Thoracic aorta (tissue), 2 donors: ENCODE data around the gene USP37. TPM values are rescaled to one million over a fixed set of nuclear protein-coding genes. Genes with fewer than 3 reads are reported as not detected.

Experiments used
- ATAC-seq: fragments of 150-250 bp; one replicate; pipeline ENCODE4 v1.8.0; 2017; ENCODE audit warnings: low read depth; ENCODE audit not compliant: insufficient number of reproducible peaks, low FRiP score
- DNase-seq: peaks from one replicate; pipeline ENCODE4 v3.0.0-alpha.2; 2020; ENCODE audit warnings: low spot score
- H3K27ac ChIP-seq, 2 donors: fragments of 200-600 bp; sonication (generic); 1 replicate in 1 of 2; 2 replicates in 1 of 2; pipeline ENCODE4 v1.5.1; 2016; ENCODE audit warnings: mild to moderate bottlenecking in 2 of 2, moderate library complexity in 2 of 2
- H3K27me3 ChIP-seq: fragments of 200-600 bp; sonication (generic); replicated peaks from 2 replicates; pipeline ENCODE4 v1.6.0; 2016; ENCODE audit warnings: mild to moderate bottlenecking; ENCODE audit not compliant: insufficient read depth
- H3K36me3 ChIP-seq: fragments of 200-600 bp; sonication (generic); one replicate; pipeline ENCODE4 v1.5.1; 2016
- H3K4me1 ChIP-seq, 2 donors: fragments of 200-600 bp; sonication (generic); 1 replicate in 1 of 2; 2 replicates in 1 of 2; pipeline versions ENCODE4 v1.5.1 to v1.6.0; 2016; ENCODE audit warnings: low read depth in 2 of 2, mild to moderate bottlenecking in 1 of 2; ENCODE audit not compliant: control insufficient read depth in 1 of 2
- H3K4me3 ChIP-seq: fragments of 200-600 bp; sonication (generic); 2 replicates; pipeline ENCODE4 v1.5.1; 2016; ENCODE audit warnings: mild to moderate bottlenecking
- H3K9me3 ChIP-seq: fragments of 200-600 bp; sonication (generic); 2 replicates; pipeline ENCODE4 v1.5.1; 2016
- total RNA-seq, 2 donors: library from RNA; depleted of rRNA; stranded (reverse); fragments of >200 nt; gene quantifications; one replicate each; pipeline versions ENCODE4 v1.1.0 to v1.2.3, GENCODE V29; 2016
- TF ChIP-seq, protein P1 (sequence below): fragments of 200-600 bp; sonication (generic); IDR thresholded peaks from one replicate; pipeline ENCODE4 v1.5.1; 2019; ENCODE audit warnings: antibody characterized with exemption

The USP37 gene
- total RNA-seq, 2 donors from 2014 or later: 10.2 to 18.6 TPM

DNA sequence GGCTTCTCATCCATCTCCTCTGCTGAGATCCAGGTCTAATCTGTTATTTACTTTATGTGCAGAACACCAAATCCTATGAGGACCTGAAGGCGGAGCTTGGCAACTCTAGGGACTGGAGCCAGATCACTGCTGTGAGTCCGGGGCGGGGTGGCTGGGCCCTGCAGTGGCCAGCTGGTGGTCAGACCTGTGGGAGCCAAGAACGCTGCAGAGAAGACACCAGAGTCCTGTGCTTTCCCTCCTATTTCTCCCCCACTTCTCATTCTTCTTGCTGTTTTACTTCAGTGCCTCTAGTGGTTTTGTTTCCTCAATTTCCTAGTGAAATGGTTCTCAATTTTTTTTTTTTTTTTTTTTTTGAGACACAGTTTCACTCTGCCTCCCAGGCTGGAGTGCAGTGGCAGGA, 129.6 kb downstream of the USP37 start:
- no peak for ATAC-seq
- H3K4me3 ChIP-seq: no peak overlapping the region
- H3K36me3 ChIP-seq: no peaks in the 10 kb centered on the region
- H3K27ac ChIP-seq: no peak overlapping the region
- no peak for DNase-seq
- TF ChIP-seq, protein P1, sequence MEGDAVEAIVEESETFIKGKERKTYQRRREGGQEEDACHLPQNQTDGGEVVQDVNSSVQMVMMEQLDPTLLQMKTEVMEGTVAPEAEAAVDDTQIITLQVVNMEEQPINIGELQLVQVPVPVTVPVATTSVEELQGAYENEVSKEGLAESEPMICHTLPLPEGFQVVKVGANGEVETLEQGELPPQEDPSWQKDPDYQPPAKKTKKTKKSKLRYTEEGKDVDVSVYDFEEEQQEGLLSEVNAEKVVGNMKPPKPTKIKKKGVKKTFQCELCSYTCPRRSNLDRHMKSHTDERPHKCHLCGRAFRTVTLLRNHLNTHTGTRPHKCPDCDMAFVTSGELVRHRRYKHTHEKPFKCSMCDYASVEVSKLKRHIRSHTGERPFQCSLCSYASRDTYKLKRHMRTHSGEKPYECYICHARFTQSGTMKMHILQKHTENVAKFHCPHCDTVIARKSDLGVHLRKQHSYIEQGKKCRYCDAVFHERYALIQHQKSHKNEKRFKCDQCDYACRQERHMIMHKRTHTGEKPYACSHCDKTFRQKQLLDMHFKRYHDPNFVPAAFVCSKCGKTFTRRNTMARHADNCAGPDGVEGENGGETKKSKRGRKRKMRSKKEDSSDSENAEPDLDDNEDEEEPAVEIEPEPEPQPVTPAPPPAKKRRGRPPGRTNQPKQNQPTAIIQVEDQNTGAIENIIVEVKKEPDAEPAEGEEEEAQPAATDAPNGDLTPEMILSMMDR: no peak
- H3K4me1 ChIP-seq: no peaks in the 10 kb centered on the region
- H3K27me3 ChIP-seq: no peaks in the 10 kb centered on the region
- no peaks in the 10 kb centered on the region for H3K9me3 ChIP-seq

DNA sequence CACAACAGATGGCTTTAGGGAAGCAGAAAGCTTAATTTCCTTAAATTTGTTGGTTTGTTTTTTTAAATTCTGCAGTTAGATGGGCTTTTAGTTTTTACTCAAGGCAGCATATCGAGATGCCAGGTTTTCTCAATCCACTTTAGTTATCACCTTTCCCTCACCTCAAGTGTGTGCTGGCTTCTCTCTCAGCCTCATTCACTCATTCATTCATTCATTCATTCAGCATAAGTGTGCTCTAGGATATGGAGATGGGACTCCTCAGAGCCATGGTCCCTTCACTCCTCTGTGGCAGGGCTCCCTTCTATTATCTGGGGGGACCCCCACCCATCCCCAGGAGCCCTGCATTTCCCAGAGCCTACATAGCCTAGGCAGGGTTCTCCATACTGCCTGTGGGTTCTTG, 130.2 kb downstream of the USP37 start:
- no peaks in the 10 kb centered on the region for H3K9me3 ChIP-seq
- no peaks in the 10 kb centered on the region for H3K27me3 ChIP-seq
- no peaks in the 10 kb centered on the region for H3K4me1 ChIP-seq
- no peak for ATAC-seq
- no peaks in the 10 kb centered on the region for H3K36me3 ChIP-seq
- H3K27ac ChIP-seq: no peak overlapping the region
- DNase-seq: no peak
- no peak overlapping the region for H3K4me3 ChIP-seq
- TF ChIP-seq, protein P1: no peak

DNA sequence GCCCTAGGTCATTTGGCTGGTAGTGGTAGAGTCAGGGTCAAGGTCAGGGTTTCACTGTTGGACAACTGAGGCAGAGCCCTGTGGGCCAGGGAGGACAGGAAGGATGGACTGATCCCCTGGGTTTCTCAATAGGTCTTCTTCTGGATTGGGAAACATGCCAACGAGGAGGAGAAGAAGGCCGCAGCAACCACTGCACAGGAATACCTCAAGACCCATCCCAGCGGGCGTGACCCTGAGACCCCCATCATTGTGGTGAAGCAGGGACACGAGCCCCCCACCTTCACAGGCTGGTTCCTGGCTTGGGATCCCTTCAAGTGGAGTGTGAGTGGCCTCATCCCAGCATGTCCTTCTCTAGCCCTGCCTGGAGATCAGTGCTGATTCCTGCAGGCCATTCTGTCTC, 131.2 kb downstream of the USP37 start:
- H3K9me3 ChIP-seq: no peaks in the 10 kb centered on the region
- H3K4me1 ChIP-seq: no peaks in the 10 kb centered on the region
- DNase-seq (no peak), ATAC-seq (no peak)
- no peaks in the 10 kb centered on the region for H3K36me3 ChIP-seq
- TF ChIP-seq, protein P1: no peak
- no peaks in the 10 kb centered on the region for H3K27me3 ChIP-seq
- no peak overlapping the region for H3K27ac ChIP-seq
- H3K4me3 ChIP-seq: no peak overlapping the region

DNA sequence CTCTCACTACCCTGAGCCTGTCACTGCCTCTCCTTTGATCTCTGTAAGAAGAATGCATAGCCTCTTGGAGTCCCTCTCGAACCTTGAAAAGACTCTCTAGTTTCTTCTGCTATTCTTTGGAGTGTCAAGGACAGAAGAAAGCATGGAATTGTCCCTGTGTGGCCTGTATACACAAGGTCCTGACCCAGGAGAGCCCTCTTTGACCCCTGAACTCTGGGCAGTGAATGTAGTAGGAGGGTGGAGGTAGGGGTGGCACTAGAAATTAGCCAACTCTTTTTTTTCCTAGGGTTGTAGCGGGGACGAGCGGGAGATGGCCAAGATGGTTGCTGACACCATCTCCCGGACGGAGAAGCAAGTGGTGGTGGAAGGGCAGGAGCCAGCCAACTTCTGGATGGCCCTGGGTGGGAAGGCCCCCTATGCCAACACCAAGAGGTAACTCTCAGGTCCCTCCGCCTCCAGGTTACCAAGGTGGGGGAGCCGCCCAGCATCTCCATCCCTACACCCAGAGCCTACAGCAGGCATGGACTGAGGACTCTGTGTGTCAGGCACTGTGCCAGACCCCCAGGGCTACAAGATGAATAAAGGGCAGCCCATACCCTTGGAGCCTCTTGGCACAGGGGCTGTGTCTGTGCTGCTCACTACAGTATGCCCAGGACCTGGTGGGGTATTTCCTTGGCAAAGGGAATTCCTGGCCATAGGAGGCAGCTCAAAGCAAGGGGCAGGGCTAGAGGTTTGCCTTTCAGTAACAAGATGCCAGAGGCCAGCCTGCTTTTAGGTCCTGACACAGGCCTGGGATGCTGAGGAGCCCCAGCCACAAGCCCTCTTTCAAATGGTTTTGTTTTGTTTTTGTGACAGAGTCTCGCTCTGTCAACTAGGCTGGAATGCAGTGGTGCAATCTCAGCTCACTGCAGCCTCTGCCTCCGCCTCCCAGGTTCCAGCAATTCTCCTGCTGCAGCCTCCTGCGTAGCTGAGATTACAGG, 132.9 kb downstream of the USP37 start:
- Histone ChIP-seq H3K4me3 (no peak overlapping the region), H3K9me3 (no peaks in the 10 kb centered on the region), H3K4me1 (no peaks in the 10 kb centered on the region), H3K27ac (no peak overlapping the region), H3K27me3 (no peaks in the 10 kb centered on the region), H3K36me3 (no peaks in the 10 kb centered on the region)
- DNase-seq: no peak
- TF ChIP-seq, protein P1: no peak
- ATAC-seq: no peak

DNA sequence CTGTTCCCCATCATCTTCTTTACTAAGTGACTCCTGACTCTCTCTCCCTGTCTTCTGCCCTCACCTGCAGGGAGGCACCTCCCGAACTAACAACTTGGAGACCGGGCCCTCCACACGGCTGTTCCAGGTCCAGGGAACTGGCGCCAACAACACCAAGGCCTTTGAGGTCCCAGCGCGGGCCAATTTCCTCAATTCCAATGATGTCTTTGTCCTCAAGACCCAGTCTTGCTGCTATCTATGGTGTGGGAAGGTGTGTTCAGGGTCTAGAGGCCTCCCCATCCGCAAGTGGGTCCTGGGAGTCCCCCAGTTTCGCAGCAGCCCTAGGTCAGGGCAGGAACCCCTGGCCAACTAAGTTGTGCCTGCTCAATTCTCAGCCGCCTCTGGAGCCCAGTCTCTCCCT, 133.7 kb downstream of the USP37 start:
- no peak overlapping the region for H3K4me3 ChIP-seq
- no peak for ATAC-seq
- H3K36me3 ChIP-seq: no peaks in the 10 kb centered on the region
- H3K27ac ChIP-seq: no peak overlapping the region
- no peaks in the 10 kb centered on the region for H3K27me3 ChIP-seq
- H3K9me3 ChIP-seq: no peaks in the 10 kb centered on the region
- TF ChIP-seq, protein P1: no peak
- no peaks in the 10 kb centered on the region for H3K4me1 ChIP-seq
- DNase-seq: no peak
